ENCODE data around the gene MEF2B.
A peak's percentile ranks its signal among the peaks of the same experiment; 100 is the strongest.
"Not testable (repeated sequence)": the region's sequence is repeated elsewhere in the genome, so short reads cannot be mapped to it uniquely, and the experiment has no call there.

MEF2B gene

DNA sequence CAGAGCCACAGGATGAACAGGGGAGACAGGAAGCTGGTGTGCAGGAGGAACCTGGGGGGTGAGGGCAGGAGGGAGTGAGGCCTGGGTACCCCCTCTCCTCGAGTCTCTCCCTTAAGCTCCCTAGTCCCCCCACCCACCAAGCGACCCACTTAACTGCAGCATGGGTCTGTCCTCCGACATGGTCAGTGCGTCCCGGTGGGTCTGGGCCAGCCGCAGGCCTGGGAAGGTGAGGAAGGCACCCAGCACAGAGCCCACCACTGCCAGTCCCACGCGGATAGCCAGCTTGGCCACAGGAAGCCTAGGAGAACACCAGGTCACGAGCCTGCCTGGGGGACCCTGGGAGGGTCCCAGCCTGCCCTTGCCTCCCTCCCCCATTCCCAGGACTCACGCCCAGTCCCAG is 48.7 kb downstream of the MEF2B start:
- no peak for DNase-seq

DNA sequence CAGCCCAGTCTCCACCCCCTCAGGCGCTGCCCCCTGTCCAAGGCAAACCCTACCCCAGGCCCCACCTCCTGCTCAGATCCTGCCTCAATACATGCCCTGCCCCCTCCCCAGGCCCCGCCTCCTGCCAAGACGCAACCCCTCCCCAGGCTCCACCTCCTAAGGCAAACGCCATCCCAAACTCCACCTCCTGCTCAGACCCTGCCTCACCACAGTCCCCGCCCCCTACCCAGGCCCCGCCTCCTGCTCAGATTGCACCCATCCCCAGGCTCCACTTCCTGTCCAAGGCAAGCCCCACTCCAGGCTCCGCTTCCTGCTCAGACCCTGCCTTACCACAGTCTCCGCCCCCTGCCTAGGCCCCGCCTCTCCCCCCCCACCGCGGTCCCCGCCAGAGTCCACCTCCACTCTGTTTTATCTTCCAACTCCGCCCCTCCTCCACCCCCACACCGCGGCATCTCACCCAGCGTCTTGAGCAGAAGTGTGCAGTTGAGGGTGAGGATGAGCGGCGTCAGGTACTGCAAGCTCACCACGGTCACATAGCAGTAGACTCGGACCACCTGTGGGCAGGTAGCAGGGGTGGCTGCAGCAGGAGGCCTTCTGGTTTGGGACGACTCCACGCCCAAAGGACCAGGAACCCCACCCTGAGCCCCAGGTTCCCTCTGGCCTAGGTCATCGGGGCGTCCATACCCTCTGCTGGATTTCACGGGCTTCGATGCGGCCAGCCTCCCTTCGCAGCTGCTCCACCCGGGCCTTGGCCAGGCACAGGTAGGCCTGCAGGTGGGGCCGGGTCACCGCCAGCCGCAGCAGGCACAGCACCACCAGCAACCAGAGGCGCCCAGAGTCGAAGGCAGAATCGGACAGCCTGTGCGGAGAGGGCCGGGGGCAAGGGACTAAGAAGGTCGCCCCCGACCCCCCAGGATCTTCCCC is 49.5 kb downstream of the MEF2B start:
- DNase-seq: peak; percentile 73

DNA sequence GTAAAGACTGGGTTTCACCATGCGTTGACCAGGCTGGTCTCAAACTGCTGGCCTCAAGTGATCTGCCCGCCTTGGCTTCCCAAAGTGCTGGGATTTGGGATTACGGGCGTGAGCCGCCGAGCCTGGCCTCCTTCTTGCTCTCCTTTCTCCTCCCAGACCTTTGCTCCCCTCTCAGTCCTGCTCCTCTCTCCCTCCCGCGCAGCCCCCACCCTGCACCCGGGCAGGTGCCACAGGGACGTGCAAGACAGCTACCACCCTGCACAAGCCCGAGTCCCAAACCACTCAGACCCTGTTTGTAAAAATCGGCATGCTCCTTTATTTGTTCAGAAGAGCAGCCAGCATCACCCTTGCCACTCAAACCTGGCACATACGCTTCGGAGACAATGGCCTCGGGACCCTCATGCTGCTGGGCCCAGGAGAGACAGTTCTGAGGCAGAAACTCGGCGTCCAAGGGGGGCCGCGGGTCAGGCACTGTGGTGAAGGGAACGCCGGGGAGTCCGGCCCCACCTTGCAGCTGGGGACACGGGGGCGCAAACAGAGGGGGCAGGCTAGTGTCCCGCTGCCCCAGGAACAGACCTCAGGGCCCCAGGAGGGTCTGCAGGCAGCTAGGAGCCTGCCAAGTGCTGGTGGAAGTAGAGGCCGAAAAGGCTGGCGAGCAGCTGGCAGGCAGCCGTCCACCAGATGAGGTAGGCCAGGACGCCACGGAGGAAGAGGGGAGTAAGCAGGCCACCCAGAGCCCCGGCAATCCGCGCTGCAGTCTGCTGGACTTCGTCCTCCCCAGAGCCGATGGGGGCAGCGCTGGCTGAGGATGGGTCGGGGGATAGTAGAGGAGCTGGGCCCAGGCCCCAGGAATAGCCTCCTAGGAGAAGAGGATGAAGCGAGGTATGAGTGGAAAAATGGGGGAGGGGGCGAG is 50.5 kb downstream of the MEF2B start:
- DNase-seq: no peak

DNA sequence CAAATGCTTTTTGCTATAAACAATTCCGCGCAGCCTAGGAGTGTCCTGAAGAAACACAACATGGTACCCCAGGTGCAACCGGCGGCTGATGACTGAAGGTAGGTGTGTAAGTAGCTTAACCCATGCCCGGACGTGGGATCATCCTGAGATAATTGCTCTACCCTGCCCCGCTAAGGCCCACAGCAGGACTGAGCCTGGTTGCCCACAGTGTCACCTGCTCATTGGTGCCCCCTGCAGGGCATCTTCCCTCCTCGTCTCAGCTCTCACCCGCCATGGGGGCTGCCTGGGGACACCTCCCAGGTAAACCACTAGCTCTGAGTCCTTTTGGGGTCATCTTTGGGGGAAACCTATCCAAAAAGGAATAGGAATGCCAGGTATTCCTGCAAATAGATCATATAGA is 54.1 kb downstream of the MEF2B start:
- peak; percentile 71 for DNase-seq

DNA sequence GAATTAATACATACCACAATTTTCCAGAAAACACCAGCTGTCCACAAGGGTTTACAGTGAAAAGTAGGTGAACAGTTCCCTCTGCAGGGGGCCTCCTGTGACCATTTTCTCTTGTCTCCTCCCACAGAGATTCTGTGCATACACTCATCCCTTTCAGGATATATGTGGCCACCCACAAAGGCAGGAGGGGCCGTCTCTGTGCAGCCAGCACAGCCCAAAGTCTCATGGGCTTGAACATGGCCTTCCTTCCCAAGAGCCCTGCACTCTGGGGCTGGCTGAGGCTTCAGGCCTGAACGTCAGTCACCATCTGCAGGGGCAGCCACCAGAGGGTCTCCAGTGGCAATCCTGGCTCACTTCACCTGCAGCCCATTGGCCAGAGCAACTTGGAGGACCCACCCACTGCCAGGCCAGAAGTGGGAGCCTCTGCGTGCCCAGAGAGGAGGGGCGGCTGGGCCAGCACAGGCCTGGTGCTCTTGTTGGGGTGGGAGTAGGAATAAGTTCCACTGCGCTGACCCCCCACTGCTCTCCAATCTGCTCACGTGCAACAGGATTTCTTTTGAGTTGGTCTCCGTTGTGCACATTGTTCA is 56.9 kb downstream of the MEF2B start:
- DNase-seq: peak; percentile 64

DNA sequence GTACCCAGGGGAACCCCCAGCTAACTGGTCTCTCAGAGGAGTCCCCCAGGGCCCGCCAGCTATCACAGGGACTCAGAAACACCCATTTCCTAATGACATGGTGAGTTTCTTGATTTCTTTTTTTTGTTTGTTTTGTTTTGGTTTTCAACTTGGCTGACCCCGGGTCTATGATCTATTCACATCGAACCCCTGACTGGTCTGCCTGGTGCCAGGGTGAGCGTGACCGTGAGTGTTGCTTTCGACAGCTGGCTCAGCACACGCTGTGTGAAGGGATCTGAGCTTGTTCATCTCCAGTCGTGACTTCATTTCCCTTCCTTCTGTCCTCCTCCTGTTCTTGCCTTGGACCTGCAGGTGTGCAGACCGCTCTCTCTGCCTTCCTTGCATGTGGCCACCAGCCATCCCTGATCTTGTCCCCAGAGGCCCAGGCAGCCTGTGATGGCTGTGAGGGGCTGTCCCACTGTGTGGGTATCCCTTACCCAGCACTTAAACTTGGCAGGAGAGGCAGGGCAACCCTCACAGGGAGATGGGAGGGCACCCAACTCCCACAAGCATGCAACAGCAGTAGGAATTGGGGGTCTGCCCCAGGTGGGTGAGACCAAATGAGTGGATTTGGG is 58.0 kb downstream of the MEF2B start:
- no peak for DNase-seq

DNA sequence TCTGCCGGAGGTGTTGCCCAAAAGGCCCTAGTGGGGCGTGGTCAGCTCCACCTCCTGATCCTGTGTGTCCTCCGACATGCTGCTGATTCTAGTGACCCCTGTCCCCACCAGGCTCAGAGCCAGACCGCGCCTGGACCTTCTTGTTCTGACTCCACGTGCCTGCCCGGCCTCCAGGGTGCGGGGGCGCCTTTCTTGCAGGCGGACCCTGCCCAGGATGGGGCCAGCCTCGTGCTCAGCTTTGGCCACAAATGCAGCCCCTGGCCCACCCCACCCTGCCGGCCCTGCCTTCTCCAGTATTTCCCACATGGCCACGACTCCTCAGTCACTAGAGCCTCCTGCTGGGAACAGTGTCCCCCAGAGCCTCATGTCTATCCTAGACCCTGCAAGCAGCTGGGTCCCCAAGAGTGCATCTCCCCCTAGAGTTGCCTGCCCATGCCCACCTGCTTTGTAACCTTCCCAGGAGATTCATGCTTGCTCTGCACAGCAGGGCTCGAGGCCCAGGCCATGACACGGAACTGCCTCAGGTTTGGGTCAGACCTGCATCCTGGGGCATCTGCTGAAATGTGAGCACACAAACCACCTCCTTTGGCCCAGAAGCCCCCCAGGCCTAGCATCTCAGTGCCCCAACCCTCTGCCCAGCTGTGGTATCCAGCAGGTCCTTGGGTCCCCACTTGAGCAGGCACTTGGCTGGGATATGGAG is 58.8 kb downstream of the MEF2B start:
- no peak for DNase-seq

DNA sequence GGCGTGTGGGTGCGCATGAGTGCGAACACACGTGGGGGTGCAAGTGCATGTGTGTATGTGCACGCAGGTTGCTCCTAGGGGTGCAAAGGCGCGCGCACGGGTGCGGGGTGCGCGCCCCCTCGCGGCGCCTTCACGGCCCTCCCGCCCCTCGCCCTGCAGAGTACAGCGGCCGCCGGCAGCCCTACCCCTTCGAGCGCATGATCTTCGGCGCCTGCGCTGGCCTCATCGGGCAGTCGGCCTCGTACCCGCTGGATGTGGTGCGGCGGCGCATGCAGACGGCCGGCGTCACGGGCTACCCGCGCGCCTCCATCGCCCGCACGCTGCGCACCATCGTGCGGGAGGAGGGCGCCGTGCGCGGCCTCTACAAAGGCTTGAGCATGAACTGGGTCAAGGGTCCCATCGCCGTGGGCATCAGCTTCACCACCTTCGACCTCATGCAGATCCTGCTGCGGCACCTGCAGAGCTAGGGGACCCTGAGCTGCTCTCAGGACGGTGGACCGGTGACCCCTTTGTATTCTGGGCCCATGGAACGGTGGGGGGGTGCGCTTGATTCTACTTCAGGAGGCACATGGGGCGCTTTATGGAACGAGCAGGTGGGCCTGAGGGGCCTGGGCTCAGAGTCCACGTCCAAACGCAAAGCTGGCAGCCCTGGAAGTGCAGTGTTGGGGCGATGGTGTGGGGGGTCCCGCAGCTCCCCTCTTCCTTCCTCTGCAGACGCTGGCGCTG is 59.5 kb downstream of the MEF2B start:
- DNase-seq: peak; percentile 68

DNA sequence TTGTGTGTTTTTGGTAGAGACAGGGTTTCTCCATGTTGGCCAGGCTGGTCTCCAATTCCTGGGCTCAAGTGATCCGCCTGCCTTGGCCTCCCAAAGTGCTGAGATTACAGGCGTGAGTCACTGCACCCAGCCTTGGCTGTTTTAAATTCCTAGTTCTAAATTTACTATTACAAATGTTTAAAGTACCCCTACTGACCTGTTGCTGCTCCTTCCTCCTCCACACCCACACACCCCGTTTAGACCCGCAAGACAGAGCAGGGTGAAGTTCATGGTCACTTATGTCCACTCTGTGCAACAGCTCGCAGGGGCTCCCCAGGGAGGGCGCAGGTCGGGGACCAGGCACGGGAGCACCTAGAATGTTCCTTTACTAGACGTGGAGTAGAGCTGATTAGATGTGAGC is 60.5 kb downstream of the MEF2B start:
- no peak for DNase-seq

DNA sequence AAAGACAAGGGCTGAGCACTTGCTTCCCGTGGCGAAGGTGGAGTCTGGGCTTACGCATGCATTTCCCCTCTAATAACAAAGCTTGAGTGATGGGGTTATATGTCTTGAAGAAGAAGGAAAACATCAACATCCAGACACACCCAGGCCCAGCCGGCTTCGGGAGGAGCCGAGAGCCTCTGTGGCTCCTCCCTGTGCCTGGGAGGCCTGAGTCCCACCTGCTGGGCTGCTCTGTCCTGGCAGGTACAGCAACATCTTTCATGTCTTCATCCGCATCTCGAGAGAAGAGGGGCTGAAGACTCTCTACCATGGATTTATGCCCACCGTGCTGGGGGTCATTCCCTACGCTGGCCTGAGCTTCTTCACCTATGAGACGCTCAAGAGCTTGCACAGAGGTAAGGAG is 62.4 kb downstream of the MEF2B start:
- no peak for DNase-seq

DNA sequence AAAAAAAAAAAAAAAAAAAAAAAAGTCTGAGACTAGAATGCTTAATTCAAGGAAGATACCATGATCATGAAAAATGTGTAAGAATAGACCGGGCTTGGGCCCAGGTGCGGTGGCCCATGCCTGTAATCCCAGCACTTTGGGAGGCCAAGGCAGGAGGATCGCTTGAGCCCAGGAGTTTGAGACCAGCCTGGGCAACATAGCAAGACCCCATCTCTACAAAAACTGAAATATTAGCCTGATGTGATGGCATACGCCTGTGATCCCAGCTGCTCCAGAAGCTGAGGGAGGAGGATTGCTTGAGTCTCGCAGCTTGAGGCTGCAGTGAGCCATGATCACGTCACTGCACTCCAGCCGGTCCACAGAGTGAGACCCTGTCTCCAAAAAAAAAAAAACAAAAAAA is 63.1 kb downstream of the MEF2B start:
- DNase-seq: not testable (repeated sequence)

DNA sequence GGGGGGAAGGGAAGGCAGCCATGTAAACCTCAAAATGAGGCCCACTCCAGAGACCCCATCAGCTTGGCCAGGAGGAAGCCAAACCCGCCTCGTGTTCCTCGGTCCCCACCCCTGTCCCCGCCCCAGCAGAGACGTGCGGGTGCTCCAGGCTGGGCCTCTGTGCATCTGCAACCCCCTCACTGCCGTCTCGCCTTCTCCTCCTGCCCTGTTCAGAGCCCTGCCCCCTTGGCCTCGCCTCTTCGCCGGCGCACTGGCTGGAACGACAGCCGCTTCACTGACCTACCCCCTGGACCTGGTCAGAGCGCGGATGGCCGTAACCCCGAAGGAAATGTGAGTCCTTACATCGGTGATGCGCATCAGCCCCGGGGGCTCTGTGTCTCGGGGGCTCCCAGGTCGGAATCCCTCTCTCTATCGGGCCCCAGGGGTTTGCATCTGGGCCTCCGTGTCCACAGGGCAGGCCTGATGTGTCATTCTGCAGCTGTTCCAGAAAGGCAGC is 64.0 kb downstream of the MEF2B start:
- no peak for DNase-seq

DNA sequence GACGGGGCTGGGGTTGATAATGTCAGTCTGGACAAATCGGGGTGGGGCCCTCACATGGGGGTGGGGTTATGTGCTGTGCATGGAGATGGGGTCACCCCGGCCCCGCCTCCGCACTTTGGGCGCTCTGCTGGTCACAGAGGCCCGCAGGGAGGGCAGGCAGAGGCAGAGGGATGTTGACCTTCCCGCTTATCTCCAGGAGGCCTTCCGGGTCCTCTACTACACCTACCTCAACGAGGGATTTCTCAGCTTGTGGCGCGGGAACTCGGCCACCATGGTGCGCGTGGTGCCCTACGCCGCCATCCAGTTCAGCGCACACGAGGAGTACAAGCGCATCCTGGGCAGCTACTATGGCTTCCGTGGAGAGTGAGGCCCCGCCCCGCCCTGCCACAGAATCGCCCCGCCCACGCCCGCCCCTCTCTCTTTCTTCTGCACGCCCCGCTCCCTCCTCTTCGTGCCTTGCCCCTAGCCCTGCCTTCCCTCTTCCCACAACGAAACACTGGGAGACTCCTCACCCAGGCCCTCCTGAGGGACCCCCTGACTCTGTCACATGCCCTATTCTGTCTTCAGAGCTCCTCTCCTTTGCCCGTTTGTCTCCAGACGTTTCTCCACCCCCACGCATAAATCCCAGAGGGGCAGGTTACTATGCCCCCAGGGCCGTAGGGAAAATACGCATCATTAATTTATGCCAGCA is 64.6 kb downstream of the MEF2B start:
- peak; percentile 50 for DNase-seq

DNA sequence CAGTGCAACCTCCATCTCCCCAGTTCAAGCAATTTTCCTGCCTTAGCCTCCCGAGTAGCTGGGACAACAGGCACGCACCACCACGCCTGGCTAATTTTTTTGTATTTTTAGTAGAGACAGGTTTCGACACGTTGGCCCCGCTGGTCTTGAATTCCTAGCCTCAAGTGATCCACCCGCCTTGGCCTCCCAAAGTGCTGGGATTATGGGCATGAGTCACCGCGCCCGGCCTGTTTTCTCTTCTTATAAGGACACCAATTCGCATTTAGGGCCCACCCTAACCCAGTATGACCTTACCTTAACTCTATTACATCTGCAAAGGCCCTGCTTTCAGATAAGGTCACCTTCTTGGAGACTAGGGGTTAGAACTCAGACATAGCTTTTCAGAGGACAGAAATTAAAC is 66.9 kb downstream of the MEF2B start:
- no peak for DNase-seq

DNA sequence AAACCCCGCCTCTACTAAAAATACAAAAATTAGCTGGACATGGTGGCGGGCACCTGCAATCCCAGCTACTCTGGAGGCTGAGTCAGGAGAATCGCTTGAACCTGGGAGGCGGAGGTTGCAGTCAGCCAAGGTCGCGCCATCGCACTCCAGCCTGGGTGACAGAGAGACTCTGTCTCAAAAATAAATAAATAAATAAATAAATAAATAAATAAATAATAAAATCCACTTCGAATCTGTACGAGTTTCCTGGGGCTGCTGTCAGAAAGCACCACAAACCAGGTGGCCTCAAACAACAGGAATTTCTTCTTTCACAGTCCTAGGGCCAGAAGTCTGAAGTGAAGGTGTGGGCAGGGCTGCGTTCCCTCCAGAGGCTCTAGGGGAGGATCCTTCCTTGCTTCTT is 67.5 kb downstream of the MEF2B start:
- not testable (repeated sequence) for DNase-seq

DNA sequence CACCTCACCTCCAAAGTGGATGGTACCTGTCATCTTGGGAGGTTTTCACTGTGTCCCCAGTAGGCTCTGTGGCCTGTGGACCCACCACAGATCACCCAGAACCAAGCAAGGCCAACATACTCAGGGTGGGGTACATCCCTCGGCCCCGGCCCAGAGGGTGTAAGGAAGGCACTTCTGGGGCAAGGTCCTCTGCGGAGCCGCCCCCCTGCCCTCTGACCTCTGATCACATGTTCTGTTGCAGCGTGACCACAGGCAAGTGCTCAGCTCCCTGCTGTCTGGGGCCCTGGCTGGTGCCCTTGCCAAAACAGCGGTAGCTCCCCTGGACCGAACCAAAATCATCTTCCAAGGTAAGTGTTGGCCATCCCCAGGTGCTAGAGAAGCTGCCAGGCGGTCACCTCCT is 68.5 kb downstream of the MEF2B start:
- DNase-seq: no peak

DNA sequence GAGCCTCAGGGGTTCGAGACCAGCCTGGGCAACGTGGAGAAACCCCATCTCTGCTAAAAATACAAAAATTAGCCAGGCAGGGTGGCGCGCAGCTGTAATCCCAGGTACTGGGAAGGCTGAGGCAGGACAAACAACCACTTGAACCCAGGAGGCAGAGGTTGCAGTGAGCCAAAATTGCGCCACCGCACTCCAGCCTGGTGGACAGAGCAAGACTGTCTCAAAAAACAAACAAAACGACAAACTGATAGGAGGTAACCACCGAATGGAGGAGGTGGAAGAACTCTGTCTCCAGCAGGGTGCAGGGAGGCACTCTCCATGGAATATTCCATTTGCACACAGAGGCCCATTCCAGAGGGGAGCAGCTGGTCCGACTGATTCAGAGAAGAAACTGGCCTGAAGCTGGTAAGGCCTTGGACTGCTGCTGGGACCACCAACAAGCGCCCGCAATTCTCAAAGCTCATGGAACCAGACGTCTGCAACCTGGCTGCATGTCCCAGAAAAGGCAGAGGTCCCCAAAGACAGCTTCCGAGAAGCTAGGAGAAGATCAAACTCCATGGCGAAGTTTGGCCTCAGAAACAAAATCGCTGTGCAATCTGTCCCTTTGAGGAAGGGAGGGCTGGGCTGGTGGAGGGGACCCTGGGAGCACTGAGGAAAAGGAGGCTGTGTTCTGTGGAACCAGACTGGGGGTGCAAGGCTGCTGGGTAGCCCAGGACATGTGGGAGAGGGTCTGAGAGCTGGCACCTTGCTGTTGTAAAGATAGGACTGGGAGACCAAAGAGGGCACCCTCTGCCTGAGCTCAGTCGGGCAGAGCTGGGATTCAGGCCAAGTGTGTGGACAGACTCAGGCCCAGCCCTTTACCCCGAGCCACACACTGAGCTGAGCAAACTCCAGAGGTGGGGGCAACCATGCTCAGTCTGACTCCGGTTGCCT is 71.1 kb downstream of the MEF2B start:
- no peak for DNase-seq

DNA sequence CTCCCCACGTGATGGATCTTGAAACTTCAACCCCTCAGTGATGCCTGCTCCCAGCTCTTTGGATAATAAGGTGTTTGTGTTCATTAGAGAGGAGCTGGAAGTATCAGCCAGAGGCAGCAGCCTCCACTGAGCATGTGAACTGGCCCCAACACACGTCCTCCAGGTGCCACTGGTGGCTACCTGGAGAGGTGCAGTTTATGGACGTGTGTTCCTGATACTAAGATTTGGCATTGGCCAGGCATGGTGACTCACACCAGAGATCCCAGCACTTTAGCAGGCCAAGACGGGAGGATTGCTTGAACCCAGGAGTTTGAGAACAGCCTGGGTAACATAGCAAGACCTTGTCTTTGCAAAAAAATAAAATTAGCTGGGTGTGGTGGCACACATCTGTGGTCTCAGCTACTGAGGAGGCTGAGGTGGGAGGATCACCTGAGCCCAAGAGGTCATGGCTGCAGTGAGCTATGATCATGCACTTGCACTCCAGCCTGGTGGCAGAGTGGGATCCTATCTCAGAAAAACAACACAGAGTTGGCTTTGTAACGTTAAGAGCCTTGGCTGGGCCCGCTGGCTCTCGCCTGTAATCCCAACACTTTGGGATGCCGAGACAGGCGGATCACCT is 71.9 kb downstream of the MEF2B start:
- no peak for DNase-seq
